WTC11 (cell line): ENCODE results near the gene UBE3A. TPM values are rescaled to one million over a fixed set of nuclear protein-coding genes. Genes with fewer than 3 reads are reported as not detected.

ENCODE experiments used
- ATAC-seq: fragments of 200-7000 bp; cut with Tn5 transposase; 2 replicates; pipeline ENCODE4 v1.10.0; 2021; ENCODE audit warnings: mild to moderate bottlenecking, moderate library complexity
- CTCF ChIA-PET: fragments of 300-600 bp; sonication (Branson Sonifier 250); formaldehyde crosslinking; loops from one replicate; lab custom pipeline; 2021; ENCODE audit warnings: antibody characterized with exemption; lab: Charles Lee
- POLR2A ChIA-PET: fragments of 350-600 bp; sonication (Branson Sonifier 250); formaldehyde crosslinking; loops from one replicate; lab custom pipeline; 2021; ENCODE audit warnings: antibody characterized with exemption; lab: Charles Lee
- DNase-seq: peaks from one replicate; pipeline ENCODE4 v3.0.0; 2021; ENCODE audit warnings: low spot score
- H3K27ac Mint-ChIP-seq: 2 replicates; pipeline ENCODE4 v1.8.0; 2021; ENCODE audit warnings: mixed read lengths
- H3K27me3 Mint-ChIP-seq: 2 replicates; pipeline ENCODE4 v1.8.0; 2021; ENCODE audit warnings: low read depth, mild to moderate bottlenecking, moderate library complexity, mixed read lengths
- H3K36me3 Mint-ChIP-seq: 2 replicates; pipeline ENCODE4 v1.8.0; 2021; ENCODE audit warnings: mixed read lengths
- H3K4me1 Mint-ChIP-seq: 2 replicates; pipeline ENCODE4 v1.8.0; 2022; ENCODE audit warnings: mixed read lengths
- H3K4me3 Mint-ChIP-seq: 2 replicates; pipeline ENCODE4 v1.8.0; 2021; ENCODE audit warnings: mild to moderate bottlenecking, moderate library complexity, mixed read lengths
- H3K9me3 Mint-ChIP-seq: 2 replicates; pipeline ENCODE4 v1.8.0; 2021; ENCODE audit warnings: mixed read lengths
- ATF1 ChIP-seq: sonication (generic); formaldehyde crosslinking; IDR thresholded peaks from 2 replicates; pipeline ENCODE4 v1.8.1; 2023; ENCODE audit warnings: mild to moderate bottlenecking, moderate library complexity, missing genetic modification reagents
- CREM ChIP-seq: sonication (generic); formaldehyde crosslinking; IDR thresholded peaks from 2 replicates; pipeline ENCODE4 v1.8.1; 2022; ENCODE audit warnings: mild to moderate bottlenecking, missing genetic modification reagents, moderate library complexity
- E2F1 ChIP-seq: sonication (generic); formaldehyde crosslinking; IDR thresholded peaks from 2 replicates; pipeline ENCODE4 v1.8.0; 2022; ENCODE audit warnings: mild to moderate bottlenecking, missing genetic modification reagents
- ESRRA ChIP-seq: sonication (generic); formaldehyde crosslinking; IDR thresholded peaks from 2 replicates; pipeline ENCODE4 v1.8.1; 2022; ENCODE audit warnings: mild to moderate bottlenecking, missing genetic modification reagents, borderline replicate concordance
- ETV6 ChIP-seq: sonication (generic); formaldehyde crosslinking; IDR thresholded peaks from 2 replicates; pipeline ENCODE4 v1.8.1; 2022; ENCODE audit warnings: mild to moderate bottlenecking, missing genetic modification reagents
- FOXJ3 ChIP-seq: sonication (generic); formaldehyde crosslinking; IDR thresholded peaks from 2 replicates; pipeline ENCODE4 v1.9.0; 2021; ENCODE audit warnings: missing genetic modification reagents, mild to moderate bottlenecking, borderline replicate concordance
- FOXK1 ChIP-seq: sonication (generic); formaldehyde crosslinking; IDR thresholded peaks from 2 replicates; pipeline ENCODE4 v1.8.0; 2022; ENCODE audit warnings: mild to moderate bottlenecking, moderate library complexity, missing genetic modification reagents
- FOXP4 ChIP-seq: sonication (generic); formaldehyde crosslinking; IDR thresholded peaks from 2 replicates; pipeline ENCODE4 v1.8.0; 2022; ENCODE audit warnings: mild to moderate bottlenecking, missing genetic modification reagents
- GABPB1 ChIP-seq: sonication (generic); formaldehyde crosslinking; IDR thresholded peaks from 2 replicates; pipeline ENCODE4 v1.8.1; 2023; ENCODE audit warnings: mild to moderate bottlenecking, missing genetic modification reagents
- GTF2I ChIP-seq: fragments of 250-450 bp; sonication (Bioruptor Pico); conservative IDR thresholded peaks from 2 replicates; pipeline ENCODE4 v1.4.0; 2021; ENCODE audit warnings: mild to moderate bottlenecking
- NFATC4 ChIP-seq: fragments of 250-450 bp; sonication (Bioruptor Pico); IDR thresholded peaks from 2 replicates; pipeline ENCODE4 v1.9.0; 2021; ENCODE audit warnings: mild to moderate bottlenecking
- NR1H2 ChIP-seq: sonication (generic); formaldehyde crosslinking; IDR thresholded peaks from 2 replicates; pipeline ENCODE4 v1.9.0; 2021; ENCODE audit warnings: mild to moderate bottlenecking, moderate library complexity, missing genetic modification reagents
- RORB ChIP-seq: fragments of 250-450 bp; sonication (Bioruptor Pico); IDR thresholded peaks from 2 replicates; pipeline ENCODE4 v1.9.0; 2021; ENCODE audit warnings: mild to moderate bottlenecking
- SP1 ChIP-seq: sonication (generic); formaldehyde crosslinking; conservative IDR thresholded peaks from 2 replicates; pipeline ENCODE4 v1.8.1; 2022; ENCODE audit warnings: missing genetic modification reagents
- TEAD1 ChIP-seq: sonication (generic); formaldehyde crosslinking; IDR thresholded peaks from 2 replicates; pipeline ENCODE4 v1.8.0; 2022; ENCODE audit warnings: mild to moderate bottlenecking, missing genetic modification reagents
- TEAD4 ChIP-seq: sonication (generic); formaldehyde crosslinking; IDR thresholded peaks from 2 replicates; pipeline ENCODE4 v1.8.0; 2022; ENCODE audit warnings: mild to moderate bottlenecking, missing genetic modification reagents
- ZBTB21 ChIP-seq: sonication (generic); formaldehyde crosslinking; IDR thresholded peaks from 2 replicates; pipeline ENCODE4 v1.8.1; 2023; ENCODE audit warnings: mild to moderate bottlenecking, missing genetic modification reagents, borderline replicate concordance
- ZNF263 ChIP-seq: sonication (generic); formaldehyde crosslinking; IDR thresholded peaks from 2 replicates; pipeline ENCODE4 v1.8.1; 2022; ENCODE audit warnings: low read depth, mild to moderate bottlenecking, moderate library complexity, missing genetic modification reagents
- ZNF317 ChIP-seq: sonication (generic); formaldehyde crosslinking; IDR thresholded peaks from 2 replicates; pipeline ENCODE4 v1.8.1; 2023; ENCODE audit warnings: low read depth, mild to moderate bottlenecking, moderate library complexity, missing genetic modification reagents, borderline replicate concordance
- ZNF416 ChIP-seq: fragments of 250-450 bp; sonication (Bioruptor Pico); IDR thresholded peaks from 2 replicates; pipeline ENCODE4 v1.9.0; 2021; ENCODE audit warnings: mild to moderate bottlenecking, inconsistent platforms
- total RNA-seq: library from RNA; stranded (reverse); gene quantifications from 3 replicates; pipeline ENCODE4 v1.2.3, GENCODE V29; 2021
- TF ChIP-seq, protein P1 (sequence below): fragments of 250-450 bp; sonication (Bioruptor Pico); IDR thresholded peaks from 2 replicates; pipeline ENCODE4 v2.1.2; 2022; ENCODE audit warnings: mild to moderate bottlenecking, moderate library complexity
- TF ChIP-seq, protein P2 (sequence below): sonication (generic); formaldehyde crosslinking; IDR thresholded peaks from 2 replicates; pipeline ENCODE4 v1.8.1; 2023; ENCODE audit warnings: mild to moderate bottlenecking, moderate library complexity, missing genetic modification reagents
- TF ChIP-seq, protein P3 (sequence below): fragments of 250-450 bp; sonication (Bioruptor Pico); IDR thresholded peaks from 2 replicates; pipeline ENCODE4 v1.8.0; 2021; ENCODE audit warnings: mild to moderate bottlenecking
- TF ChIP-seq, protein P4 (sequence below): fragments of 200-600 bp; IDR thresholded peaks from 2 replicates; pipeline ENCODE4 v1.8.0; 2022; ENCODE audit warnings: antibody characterized with exemption
- TF ChIP-seq, protein P5 (sequence below): sonication (generic); formaldehyde crosslinking; IDR thresholded peaks from 2 replicates; pipeline ENCODE4 v1.8.1; 2023; ENCODE audit warnings: mild to moderate bottlenecking, missing genetic modification reagents

UBE3A gene
- total RNA-seq, 1 experiment from 2014 or later: 120 TPM

DNA sequence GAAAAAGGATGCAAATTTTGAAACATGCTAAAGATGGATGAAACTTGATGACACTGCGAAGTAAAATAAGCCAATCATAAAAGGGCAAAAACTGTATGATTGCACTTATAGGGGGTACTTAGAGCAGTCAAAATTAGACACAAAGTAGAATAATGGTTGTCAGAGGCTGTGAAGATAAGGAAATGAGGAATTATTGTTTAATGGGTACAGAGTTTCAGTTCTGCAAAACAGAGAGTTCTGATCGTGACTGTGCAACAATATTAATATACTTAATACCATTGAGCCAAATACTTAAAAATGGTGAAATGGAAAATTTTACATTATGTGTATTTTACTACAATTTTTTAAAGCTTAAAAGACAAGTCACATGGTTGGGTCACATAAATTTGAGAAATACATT is 35.1 kb downstream of the UBE3A start:
- CTCF ChIA-PET: no interaction called here
- H3K4me3 Mint-ChIP-seq: no peak overlapping the region
- H3K36me3 Mint-ChIP-seq: peaks cover 43% of the 10 kb centered on the region
- H3K27ac Mint-ChIP-seq: no peak overlapping the region
- POLR2A ChIA-PET: no interaction called here
- H3K9me3 Mint-ChIP-seq: peaks cover 3% of the 10 kb centered on the region; the same call in 1 of the 2 replicates
- ATAC-seq (no peak), DNase-seq (no peak)
- H3K27me3 Mint-ChIP-seq: no peaks in the 10 kb centered on the region
- TF ChIP-seq, protein P1, sequence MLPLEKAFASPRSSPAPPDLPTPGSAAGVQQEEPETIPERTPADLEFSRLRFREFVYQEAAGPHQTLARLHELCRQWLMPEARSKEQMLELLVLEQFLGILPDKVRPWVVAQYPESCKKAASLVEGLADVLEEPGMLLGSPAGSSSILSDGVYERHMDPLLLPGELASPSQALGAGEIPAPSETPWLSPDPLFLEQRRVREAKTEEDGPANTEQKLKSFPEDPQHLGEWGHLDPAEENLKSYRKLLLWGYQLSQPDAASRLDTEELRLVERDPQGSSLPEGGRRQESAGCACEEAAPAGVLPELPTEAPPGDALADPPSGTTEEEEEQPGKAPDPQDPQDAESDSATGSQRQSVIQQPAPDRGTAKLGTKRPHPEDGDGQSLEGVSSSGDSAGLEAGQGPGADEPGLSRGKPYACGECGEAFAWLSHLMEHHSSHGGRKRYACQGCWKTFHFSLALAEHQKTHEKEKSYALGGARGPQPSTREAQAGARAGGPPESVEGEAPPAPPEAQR: no peak
- no peak for TF ChIP-seq ZBTB21 (CRISPR knock-in tag)
- TF ChIP-seq ETV6: no peak
- TF ChIP-seq RORB (CRISPR knock-in tag): no peak
- TF ChIP-seq GABPB1: no peak
- TF ChIP-seq TEAD1 (CRISPR knock-in tag): no peak
- TF ChIP-seq FOXP4: no peak
- no peak for TF ChIP-seq GTF2I (CRISPR knock-in tag)
- no peak for TF ChIP-seq E2F1 (CRISPR knock-in tag)
- TF ChIP-seq ESRRA: no peak
- no peak for TF ChIP-seq SP1 (CRISPR knock-in tag)
- no peak for TF ChIP-seq CREM (CRISPR knock-in tag)
- H3K4me1 Mint-ChIP-seq: peaks cover 59% of the 10 kb centered on the region

- Mint-ChIP-seq H3K9me3 (peaks cover 3% of the 10 kb centered on the region; the same call in 1 of the 2 replicates), H3K4me3 (no peak overlapping the region), H3K27ac (peak overlapping the region; percentile 44; the same call in 1 of the 2 replicates)
- TF ChIP-seq, protein P2, sequence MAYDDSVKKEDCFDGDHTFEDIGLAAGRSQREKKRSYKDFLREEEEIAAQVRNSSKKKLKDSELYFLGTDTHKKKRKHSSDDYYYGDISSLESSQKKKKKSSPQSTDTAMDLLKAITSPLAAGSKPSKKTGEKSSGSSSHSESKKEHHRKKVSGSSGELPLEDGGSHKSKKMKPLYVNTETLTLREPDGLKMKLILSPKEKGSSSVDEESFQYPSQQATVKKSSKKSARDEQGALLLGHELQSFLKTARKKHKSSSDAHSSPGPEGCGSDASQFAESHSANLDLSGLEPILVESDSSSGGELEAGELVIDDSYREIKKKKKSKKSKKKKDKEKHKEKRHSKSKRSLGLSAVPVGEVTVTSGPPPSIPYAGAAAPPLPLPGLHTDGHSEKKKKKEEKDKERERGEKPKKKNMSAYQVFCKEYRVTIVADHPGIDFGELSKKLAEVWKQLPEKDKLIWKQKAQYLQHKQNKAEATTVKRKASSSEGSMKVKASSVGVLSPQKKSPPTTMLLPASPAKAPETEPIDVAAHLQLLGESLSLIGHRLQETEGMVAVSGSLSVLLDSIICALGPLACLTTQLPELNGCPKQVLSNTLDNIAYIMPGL (CRISPR knock-in tag): no peak
- no peak for TF ChIP-seq NR1H2
- TF ChIP-seq ZNF317 (CRISPR knock-in tag): no peak
- TF ChIP-seq, protein P3, sequence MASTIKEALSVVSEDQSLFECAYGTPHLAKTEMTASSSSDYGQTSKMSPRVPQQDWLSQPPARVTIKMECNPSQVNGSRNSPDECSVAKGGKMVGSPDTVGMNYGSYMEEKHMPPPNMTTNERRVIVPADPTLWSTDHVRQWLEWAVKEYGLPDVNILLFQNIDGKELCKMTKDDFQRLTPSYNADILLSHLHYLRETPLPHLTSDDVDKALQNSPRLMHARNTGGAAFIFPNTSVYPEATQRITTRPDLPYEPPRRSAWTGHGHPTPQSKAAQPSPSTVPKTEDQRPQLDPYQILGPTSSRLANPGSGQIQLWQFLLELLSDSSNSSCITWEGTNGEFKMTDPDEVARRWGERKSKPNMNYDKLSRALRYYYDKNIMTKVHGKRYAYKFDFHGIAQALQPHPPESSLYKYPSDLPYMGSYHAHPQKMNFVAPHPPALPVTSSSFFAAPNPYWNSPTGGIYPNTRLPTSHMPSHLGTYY (CRISPR knock-in tag): no peak
- TF ChIP-seq TEAD4 (CRISPR knock-in tag): no peak
- TF ChIP-seq ZNF416 (CRISPR knock-in tag): no peak
- no peak for TF ChIP-seq FOXK1 (CRISPR knock-in tag)
- TF ChIP-seq SP1 (CRISPR knock-in tag): no peak
- no peak for TF ChIP-seq ZNF263 (CRISPR knock-in tag)
- TF ChIP-seq FOXJ3 (CRISPR knock-in tag): no peak
- TF ChIP-seq, protein P4, sequence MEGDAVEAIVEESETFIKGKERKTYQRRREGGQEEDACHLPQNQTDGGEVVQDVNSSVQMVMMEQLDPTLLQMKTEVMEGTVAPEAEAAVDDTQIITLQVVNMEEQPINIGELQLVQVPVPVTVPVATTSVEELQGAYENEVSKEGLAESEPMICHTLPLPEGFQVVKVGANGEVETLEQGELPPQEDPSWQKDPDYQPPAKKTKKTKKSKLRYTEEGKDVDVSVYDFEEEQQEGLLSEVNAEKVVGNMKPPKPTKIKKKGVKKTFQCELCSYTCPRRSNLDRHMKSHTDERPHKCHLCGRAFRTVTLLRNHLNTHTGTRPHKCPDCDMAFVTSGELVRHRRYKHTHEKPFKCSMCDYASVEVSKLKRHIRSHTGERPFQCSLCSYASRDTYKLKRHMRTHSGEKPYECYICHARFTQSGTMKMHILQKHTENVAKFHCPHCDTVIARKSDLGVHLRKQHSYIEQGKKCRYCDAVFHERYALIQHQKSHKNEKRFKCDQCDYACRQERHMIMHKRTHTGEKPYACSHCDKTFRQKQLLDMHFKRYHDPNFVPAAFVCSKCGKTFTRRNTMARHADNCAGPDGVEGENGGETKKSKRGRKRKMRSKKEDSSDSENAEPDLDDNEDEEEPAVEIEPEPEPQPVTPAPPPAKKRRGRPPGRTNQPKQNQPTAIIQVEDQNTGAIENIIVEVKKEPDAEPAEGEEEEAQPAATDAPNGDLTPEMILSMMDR: no peak
- TF ChIP-seq RORB (CRISPR knock-in tag): no peak
- TF ChIP-seq, protein P5, sequence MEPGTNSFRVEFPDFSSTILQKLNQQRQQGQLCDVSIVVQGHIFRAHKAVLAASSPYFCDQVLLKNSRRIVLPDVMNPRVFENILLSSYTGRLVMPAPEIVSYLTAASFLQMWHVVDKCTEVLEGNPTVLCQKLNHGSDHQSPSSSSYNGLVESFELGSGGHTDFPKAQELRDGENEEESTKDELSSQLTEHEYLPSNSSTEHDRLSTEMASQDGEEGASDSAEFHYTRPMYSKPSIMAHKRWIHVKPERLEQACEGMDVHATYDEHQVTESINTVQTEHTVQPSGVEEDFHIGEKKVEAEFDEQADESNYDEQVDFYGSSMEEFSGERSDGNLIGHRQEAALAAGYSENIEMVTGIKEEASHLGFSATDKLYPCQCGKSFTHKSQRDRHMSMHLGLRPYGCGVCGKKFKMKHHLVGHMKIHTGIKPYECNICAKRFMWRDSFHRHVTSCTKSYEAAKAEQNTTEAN: no peak
- TF ChIP-seq ATF1 (CRISPR knock-in tag): no peak
- no peak for TF ChIP-seq NFATC4 (CRISPR knock-in tag)
These were observed 36.5 kb downstream of the UBE3A start for GRCh38 chr15:25402342-25402741.

More at GRCh38 chr15:25402342-25402741, 36.5 kb downstream of the UBE3A start:
- CTCF ChIA-PET: no interaction called here
- H3K36me3 Mint-ChIP-seq: peaks cover 46% of the 10 kb centered on the region
- H3K4me1 Mint-ChIP-seq: peaks cover 64% of the 10 kb centered on the region
- POLR2A ChIA-PET: interaction anchor here (0.6 kb wide), 1 partner anchor 57 kb away, joined by 3 read pairs; no protein-coding TSS in a partner anchor
- no peak for DNase-seq
- no peak for ATAC-seq
- H3K27me3 Mint-ChIP-seq: no peaks in the 10 kb centered on the region
